GM21528 (cell line): Measurements from ENCODE around the gene GPC6.
"Not testable (repeated sequence)": the region's sequence is repeated elsewhere in the genome, so short reads cannot be mapped to it uniquely, and the experiment has no call there.

Experiments
- ATAC-seq: cut with Tn5 transposase; IDR thresholded peaks from one replicate; pipeline ENCODE4 v1.9.1; 2021; ENCODE audit warnings: mild to moderate bottlenecking, moderate library complexity; ENCODE audit not compliant: unreplicated experiment, low FRiP score

The GPC6 gene

GRCh38 chr13:93226623-93227279 is at the start of gene GPC6:
GPC6 (plus strand) TSS chr13:93226807.
- no peak for ATAC-seq

DNA sequence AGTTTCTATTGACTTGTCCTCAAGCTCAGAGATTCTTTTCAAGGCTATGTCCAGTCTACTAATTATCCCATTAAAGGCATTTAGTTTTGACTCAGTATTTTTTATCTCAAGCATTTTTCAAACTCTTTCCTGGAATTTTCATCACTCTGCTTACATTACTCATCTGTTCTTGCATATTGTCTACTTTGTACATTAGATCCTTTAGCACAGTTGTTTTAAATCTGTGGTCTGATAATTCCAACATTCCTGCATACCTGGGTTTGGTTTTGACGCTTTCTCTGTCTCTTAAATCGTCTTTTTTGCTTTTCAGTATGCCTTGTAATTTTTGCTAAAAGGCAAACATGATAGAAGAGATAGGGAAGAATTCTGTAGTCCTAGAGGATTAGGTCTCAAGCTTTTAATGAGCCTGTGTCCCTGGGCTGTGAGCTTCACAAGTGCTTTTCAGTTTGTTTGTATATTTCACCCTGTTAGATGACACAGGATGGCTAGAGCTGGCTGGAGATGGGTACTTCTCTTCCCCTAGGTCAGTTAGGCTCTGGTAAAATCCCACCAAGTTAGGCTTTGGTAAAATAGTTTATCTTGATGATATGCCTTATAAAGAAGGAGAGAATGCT is 46.1 kb upstream of the GPC6 start:
- ATAC-seq: no peak

DNA sequence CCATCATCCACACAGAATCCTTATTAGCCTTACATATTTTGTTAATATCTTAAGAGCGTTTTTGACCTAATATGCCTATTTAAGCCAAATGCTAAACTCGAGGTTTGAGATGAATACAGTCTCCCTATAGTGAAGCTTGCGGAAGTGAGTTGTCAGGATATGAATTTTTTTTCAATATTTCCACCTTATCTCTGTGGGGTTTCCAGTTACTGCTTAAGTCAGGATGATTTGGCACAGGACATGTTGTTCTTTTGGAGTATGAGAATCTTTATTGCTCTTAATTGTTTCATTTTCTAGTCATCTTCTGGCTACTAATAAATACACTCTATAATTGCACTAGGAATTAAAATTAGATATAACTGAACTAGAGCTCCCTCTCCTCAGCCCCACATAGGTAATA is 44.2 kb upstream of the GPC6 start:
- no peak for ATAC-seq

GRCh38 chr13:93183302-93183701 is 43.3 kb upstream of the GPC6 start:
- no peak for ATAC-seq

DNA sequence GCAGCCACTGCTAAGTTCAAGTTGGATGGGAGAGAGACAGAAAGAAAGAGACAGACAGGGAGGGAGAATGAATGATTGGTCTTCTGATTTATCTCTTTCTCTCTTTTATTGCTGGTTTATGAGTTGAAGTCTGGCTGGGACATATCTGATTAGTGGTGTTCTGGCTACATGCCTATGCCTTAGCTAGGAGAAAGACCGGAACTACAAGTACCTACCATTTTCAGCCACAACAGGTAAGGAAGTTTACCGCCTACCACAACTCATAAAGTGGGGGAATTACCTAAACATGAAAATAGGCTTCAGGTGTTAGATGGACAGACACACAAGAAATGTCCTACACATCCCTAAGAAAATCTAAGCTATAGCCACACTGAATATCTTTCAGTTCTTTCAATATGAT is 36.6 kb upstream of the GPC6 start:
- no peak for ATAC-seq

DNA sequence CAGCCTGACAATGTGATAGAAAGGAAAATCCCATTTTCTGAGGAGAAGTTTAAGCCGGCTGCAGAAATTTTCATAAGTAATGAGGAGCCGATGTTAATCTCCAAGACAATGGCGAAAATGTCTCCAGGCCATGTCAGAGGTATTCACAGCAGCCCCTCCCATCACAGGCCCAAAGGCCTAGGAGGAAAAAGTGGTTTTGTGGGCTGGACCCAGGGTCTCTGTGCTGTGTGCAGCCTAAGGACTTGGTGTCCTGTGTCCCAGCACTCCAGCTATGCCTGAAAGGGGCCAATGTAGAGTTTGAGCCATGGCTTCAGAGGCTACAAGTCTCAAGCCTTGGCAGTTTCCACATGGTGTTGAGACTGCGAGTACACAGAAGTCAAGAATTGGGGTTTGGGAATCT is 32.9 kb upstream of the GPC6 start:
- no peak for ATAC-seq

GRCh38 chr13:93199856-93200255 is 26.8 kb upstream of the GPC6 start:
- no peak for ATAC-seq

DNA sequence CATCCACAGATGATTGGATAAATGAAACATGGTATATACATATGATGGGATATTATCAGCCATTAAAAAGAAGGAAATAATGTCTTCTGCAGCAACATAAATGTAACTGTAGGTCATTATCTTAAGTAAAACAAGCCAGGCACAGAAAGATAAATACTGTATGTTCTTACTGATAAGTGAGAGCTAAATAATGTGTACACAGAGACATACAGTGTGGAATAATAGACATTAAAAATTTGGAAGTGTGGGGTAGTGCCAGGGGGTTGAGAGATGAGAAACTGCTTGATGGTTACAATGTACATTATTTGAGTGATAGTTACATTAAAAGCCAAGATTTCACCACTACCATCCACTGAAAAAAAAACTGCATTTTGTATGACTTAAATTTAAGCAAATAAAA is 26.0 kb upstream of the GPC6 start:
- no peak for ATAC-seq

GRCh38 chr13:93201992-93202558 is 24.5 kb upstream of the GPC6 start:
- ATAC-seq: no peak

- not testable (repeated sequence) for ATAC-seq
Observed at GRCh38 chr13:93206778-93207392, 19.7 kb upstream of the GPC6 start.

- no peak for ATAC-seq
Observed at GRCh38 chr13:93216122-93216521, 10.5 kb upstream of the GPC6 start.

DNA sequence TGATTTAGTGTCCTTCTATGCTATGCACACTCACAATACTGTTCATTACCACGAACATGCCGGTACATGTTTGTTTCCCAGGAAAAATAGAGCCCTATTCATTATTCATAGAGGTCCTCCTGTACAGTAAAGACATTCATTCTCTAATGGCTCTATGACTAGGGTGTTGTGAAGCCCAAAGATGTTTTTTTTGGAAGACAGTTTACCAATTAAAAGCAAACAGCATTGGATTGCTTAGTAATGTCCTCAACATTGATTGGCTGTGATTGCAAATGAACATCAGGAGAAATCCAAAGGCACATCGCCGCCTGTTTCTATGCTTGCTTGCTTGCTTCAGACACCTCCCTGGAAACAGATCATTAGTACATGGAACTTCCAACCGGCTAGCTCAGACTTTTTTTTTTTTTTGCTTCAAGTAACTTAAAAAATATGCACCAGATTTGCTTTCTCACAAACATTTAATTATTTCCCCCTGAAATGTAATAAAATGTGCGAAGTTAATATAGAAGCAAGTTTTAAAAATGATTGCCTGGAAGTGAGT is 8.8 kb upstream of the GPC6 start:
- ATAC-seq: no peak

DNA sequence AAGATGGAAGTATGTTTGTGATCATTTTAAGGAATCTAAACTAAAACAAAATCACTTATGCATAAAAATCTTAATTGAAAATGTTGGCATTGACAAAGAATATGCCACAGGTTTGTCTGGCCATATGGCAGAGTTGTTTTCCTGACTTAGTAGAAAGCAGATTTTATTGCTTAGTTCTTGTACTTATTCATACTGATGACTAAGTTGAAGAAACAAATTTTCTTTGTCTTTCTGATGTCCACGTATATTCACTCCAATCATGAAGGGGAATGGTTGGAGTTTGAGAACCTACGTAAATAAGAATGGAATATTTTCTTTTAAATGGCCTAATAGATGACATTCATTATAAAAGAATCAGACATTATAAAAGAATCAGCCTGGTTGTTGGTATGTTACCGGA is 8.0 kb upstream of the GPC6 start:
- no peak for ATAC-seq

GRCh38 chr13:93220073-93220472 is 6.5 kb upstream of the GPC6 start:
- no peak for ATAC-seq

DNA sequence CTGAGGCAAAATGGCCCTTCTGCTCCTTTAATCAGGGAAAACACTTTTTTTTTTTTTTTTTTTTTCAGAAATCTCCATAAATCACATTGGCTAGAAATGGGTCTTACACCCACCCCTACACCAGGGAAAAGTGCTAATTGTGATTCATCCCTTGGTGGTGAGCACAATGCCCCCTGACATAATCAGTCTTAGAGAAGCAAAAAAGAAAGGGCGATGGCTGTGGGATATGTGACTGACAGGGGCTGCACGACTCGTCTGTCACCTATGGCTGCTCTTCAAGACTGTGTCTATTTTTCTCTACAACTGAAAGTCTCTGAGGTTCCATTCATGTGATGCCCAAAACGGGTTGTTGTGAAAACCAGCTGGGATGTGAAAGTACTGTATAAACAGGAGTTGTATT is 3.6 kb upstream of the GPC6 start:
- ATAC-seq: no peak

- no peak for ATAC-seq
Observed at GRCh38 chr13:93224535-93224934, 2.1 kb upstream of the GPC6 start.

GRCh38 chr13:93225610-93226009 is 997 bp upstream of the GPC6 start:
- ATAC-seq: no peak

GRCh38 chr13:93226065-93226622 is 463 bp upstream of the GPC6 start:
- ATAC-seq: no peak

DNA sequence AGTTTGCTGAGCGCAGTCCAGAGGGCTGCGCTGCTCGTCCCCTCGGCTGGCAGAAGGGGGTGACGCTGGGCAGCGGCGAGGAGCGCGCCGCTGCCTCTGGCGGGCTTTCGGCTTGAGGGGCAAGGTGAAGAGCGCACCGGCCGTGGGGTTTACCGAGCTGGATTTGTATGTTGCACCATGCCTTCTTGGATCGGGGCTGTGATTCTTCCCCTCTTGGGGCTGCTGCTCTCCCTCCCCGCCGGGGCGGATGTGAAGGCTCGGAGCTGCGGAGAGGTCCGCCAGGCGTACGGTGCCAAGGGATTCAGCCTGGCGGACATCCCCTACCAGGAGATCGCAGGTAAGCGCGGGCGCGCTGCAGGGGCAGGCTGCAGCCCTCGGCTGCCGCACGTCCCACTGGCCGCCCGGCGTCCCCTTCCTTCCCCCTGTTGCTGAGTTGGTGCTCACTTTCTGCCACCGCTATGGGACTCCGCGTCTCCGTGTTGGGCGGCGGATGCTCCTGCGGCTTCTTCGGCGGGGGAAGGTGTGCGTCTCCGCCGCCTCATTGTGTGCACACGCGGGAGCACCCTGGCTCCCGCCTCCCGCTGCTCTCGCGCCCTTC is 772 bp downstream of the GPC6 start:
- ATAC-seq: no peak

- ATAC-seq: no peak
Observed at GRCh38 chr13:93227878-93228642, 1.5 kb downstream of the GPC6 start.
